GM06990 (cell line): ENCODE results near the gene SGCE.
"Not testable (repeated sequence)": the region's sequence is repeated elsewhere in the genome, so short reads cannot be mapped to it uniquely, and the experiment has no call there.

Experiments
- DNase-seq: peaks from one replicate; pipeline ENCODE4 v3.0.0-alpha.2; 2011; ENCODE audit not compliant: insufficient read length; ENCODE audit errors: extremely low read depth
- H3K27me3 ChIP-seq: replicated peaks from 2 replicates; pipeline ENCODE4 v1.6.0; 2011; ENCODE audit warnings: low read length; ENCODE audit not compliant: control insufficient read depth, insufficient read depth
- H3K36me3 ChIP-seq: 2 replicates; pipeline ENCODE4 v1.5.1; 2011; ENCODE audit warnings: low read length; ENCODE audit not compliant: control insufficient read depth, insufficient read depth
- H3K4me3 ChIP-seq: replicated peaks from 2 replicates; pipeline ENCODE4 v1.5.1; 2011; ENCODE audit warnings: low read depth, mild to moderate bottlenecking, control low read depth, low read length
- CTCF ChIP-seq: IDR thresholded peaks from 2 replicates; pipeline ENCODE4 v1.5.1; 2011; ENCODE audit warnings: low read length, control low read depth, mild to moderate bottlenecking, inconsistent platforms; ENCODE audit not compliant: insufficient read depth, poor library complexity, severe bottlenecking

The SGCE gene

GRCh38 chr7:94655848-94656657, at the start of gene SGCE:
TSS of gene SGCE (minus strand) at chr7:94656133. CDS start at chr7:94656098, 35 bp downstream.
- H3K4me3 ChIP-seq = peak within 1 kb of the TSS; percentile 70
- TF ChIP-seq CTCF = peak; percentile 40
- no peaks in the 10 kb centered on the region for H3K27me3 ChIP-seq
- H3K36me3 ChIP-seq = no peaks in the 10 kb centered on the region
- peak; percentile 86 for DNase-seq

- DNase-seq, H3K36me3 ChIP-seq, H3K4me3 ChIP-seq, H3K27me3 ChIP-seq: not testable (repeated sequence)
Observed at GRCh38 chr7:94705155-94706021, 49.5 kb upstream of the SGCE start.

- DNase-seq = no peak
- no peaks in the 10 kb centered on the region for H3K27me3 ChIP-seq
- no peak for TF ChIP-seq CTCF
- no peak overlapping the region for H3K4me3 ChIP-seq
- H3K36me3 ChIP-seq = no peaks in the 10 kb centered on the region
Observed at GRCh38 chr7:94701555-94701973, 45.6 kb upstream of the SGCE start.

GRCh38 chr7:94700926-94701554, 45.1 kb upstream of the SGCE start:
- H3K27me3 ChIP-seq = no peaks in the 10 kb centered on the region
- H3K36me3 ChIP-seq = no peaks in the 10 kb centered on the region
- DNase-seq = no peak
- no peak for TF ChIP-seq CTCF
- no peak overlapping the region for H3K4me3 ChIP-seq

- Histone ChIP-seq H3K27me3 (no peaks in the 10 kb centered on the region), H3K36me3 (no peaks in the 10 kb centered on the region), H3K4me3 (no peak overlapping the region)
- no peak for DNase-seq
- no peak for TF ChIP-seq CTCF
Observed at GRCh38 chr7:94698275-94698674, 42.3 kb upstream of the SGCE start.
